H1 (cell line): Measurements from ENCODE around the gene DPYSL3. TPM values are rescaled to one million over a fixed set of nuclear protein-coding genes. Genes with fewer than 3 reads are reported as not detected.

Source experiments
- ATF2 ChIP-seq: IDR thresholded peaks from 2 replicates; pipeline ENCODE4 v1.6.1; 2012; ENCODE audit warnings: low read length, inconsistent platforms
- CBX8 ChIP-seq: fragments of 300-800, 300-1000 bp; sonication (generic); IDR thresholded peaks from 2 replicates; pipeline ENCODE4 v1.7.1; 2016; ENCODE audit warnings: low read depth, low read length, borderline replicate concordance
- CREB1 ChIP-seq: IDR thresholded peaks from 2 replicates; pipeline ENCODE4 v1.6.1; 2012; ENCODE audit warnings: inconsistent platforms
- EGR1 ChIP-seq: IDR thresholded peaks from 2 replicates; pipeline ENCODE4 v1.6.1; 2011; ENCODE audit warnings: low read depth, low read length, borderline replicate concordance
- GTF2F1 ChIP-seq: IDR thresholded peaks from 2 replicates; pipeline ENCODE4 v1.6.1; 2012; ENCODE audit warnings: low read depth, low read length, improper control_type of control experiment, borderline replicate concordance
- POLR2A ChIP-seq, 2 experiments: IDR thresholded peaks; 1 replicate in 1 of 2; 2 replicates in 1 of 2; pipeline ENCODE4 v1.6.1; 2011; ENCODE audit warnings: low read depth in 2 of 2, low read length in 2 of 2, mild to moderate bottlenecking in 2 of 2; ENCODE audit errors: control extremely low read depth in 1 of 2
- POLR2AphosphoS5 ChIP-seq: IDR thresholded peaks from 2 replicates; pipeline ENCODE4 v1.6.1; 2011; ENCODE audit warnings: low read depth, low read length
- SP1 ChIP-seq: IDR thresholded peaks from 2 replicates; pipeline ENCODE4 v1.6.1; 2011; ENCODE audit warnings: low read depth, low read length
- SP4 ChIP-seq: IDR thresholded peaks from 2 replicates; pipeline ENCODE4 v1.6.1; 2012; ENCODE audit warnings: low read length, inconsistent platforms
- polyA plus RNA-seq, 7 experiments: library from polyadenylated mRNA; depleted of rRNA in 3 of 7; stranded (reverse) in 5 of 7; unstranded in 2 of 7; fragments of >200 nt in 5 of 7; fragments of 200-250 nt in 2 of 7; gene quantifications; 1 replicate in 5 of 7; 2 replicates in 1 of 7; 4 replicates in 1 of 7; pipeline versions ENCODE4 v1.2.1 to v1.2.3, GENCODE V29; 2011 to 2013; ENCODE audit warnings: missing spikeins in 2 of 7, mixed read lengths in 2 of 7
- total RNA-seq: library from RNA; stranded (reverse); fragmentation: NEBNext Ultra II Directional; extraction: Animal tissue kit (Norgen Biotek cat#: 25700); gene quantifications from 2 replicates; pipeline ENCODE4 v1.2.1, GENCODE V29; 2021
- TF ChIP-seq, protein P1 (sequence below): IDR thresholded peaks from 2 replicates; pipeline ENCODE4 v1.6.1; 2011; ENCODE audit warnings: low read depth, mild to moderate bottlenecking, low read length; ENCODE audit not compliant: insufficient read depth

The DPYSL3 gene
- total and polyA plus RNA-seq, 2 of the 8 experiments (the other 6 are each of a cell fraction or from before 2014, with no cell fraction given) = 268 to 387 TPM

DNA sequence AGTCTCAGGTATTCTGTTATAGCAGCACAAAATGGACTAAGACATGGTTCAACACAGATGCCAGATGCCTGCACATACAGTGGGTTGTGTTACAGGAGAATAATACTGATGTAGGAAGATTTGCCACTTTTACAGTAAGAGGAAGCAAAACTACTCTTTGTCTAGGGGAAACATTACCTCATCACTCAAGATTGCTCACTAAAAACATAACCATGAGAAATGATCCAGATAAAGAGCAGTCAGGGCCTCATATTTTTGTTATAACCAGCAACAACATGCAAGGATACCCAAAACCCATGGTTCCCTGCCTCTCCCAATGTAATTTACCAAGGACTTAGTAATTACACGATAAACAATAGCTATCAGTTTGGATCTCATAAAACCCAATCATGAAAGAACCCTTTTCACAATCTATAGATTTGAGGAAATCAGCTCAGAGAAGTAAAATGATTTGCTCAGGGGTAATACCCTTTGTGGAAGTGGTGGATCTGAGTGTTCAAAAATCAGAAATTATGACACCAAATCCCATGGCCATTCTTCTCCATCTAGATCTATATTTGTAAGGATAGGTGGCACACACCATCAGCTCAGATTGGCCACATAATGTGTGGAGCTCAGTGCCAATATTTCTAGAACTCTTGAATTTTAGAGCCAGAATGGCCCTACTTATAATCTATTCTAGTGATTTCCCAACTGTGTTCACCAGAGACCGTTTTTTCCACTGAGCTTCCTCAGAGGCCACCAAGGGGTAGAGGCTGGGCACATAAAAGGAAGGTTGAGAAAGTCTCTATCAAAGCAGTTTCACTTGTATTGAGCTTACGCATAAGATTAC, 27.8 kb downstream of the DPYSL3 start (continued):
- TF ChIP-seq ATF2 (no peak), POLR2A (IDR thresholded peaks at IDR 0.05; ENCODE audit: control extremely low read depth in 1 of 2, low read depth in 2 of 2, low read length in 2 of 2) (no peak), CBX8 (no peak), CREB1 (no peak), GTF2F1 (no peak), POLR2AphosphoS5 (no peak), SP1 (no peak), EGR1 (no peak), SP4 (no peak)
- TF ChIP-seq, protein P1, sequence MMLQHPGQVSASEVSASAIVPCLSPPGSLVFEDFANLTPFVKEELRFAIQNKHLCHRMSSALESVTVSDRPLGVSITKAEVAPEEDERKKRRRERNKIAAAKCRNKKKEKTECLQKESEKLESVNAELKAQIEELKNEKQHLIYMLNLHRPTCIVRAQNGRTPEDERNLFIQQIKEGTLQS = no peak
